HG03442 (cell line): ENCODE data around the gene SAMD11.

Experiments used
- ATAC-seq: cut with Tn5 transposase; IDR thresholded peaks from one replicate; pipeline ENCODE4 v1.9.1; 2021; ENCODE audit warnings: mild to moderate bottlenecking, moderate library complexity; ENCODE audit not compliant: unreplicated experiment

Gene SAMD11

DNA sequence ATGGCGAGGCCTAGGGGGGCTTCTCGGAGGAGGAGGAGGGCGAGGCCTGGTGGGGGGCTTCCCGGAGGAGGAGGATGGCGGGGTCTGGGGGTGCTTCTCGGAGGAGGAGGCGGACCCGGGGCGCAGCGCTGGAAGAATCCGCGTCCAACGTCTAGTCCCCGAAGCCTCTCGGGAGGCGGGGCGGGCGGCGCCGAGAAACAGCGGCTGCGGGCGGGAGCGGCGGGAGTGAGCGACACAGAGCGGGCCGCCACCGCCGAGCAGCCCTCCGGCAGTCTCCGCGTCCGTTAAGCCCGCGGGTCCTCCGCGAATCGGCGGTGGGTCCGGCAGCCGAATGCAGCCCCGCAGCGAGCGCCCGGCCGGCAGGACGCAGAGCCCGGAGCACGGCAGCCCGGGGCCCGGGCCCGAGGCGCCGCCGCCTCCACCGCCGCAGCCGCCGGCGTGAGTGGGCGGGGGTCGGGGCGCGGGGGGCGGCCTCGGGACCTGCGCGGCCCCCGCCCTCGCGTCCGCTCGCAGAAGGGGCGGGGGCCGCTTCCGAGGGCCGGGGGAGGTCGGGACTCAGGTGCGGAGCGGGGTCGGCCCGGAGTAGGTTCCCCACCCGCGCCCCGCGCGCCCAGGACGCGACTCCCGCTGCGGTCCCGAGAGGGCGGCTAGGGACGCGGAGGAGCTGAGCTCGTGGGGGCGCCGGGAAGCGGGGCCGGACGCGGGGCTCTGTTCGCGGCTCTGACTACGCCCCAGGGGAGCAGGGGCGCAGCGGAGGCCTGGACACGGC, 36.8 kb downstream of the SAMD11 start, which contains the start of gene KLHL17:
KLHL17 (plus strand) TSS at position 222 of the 769 bp plus-strand sequence; CDS start at position 332, 110 bp downstream.
- peak; percentile 30 for ATAC-seq

DNA sequence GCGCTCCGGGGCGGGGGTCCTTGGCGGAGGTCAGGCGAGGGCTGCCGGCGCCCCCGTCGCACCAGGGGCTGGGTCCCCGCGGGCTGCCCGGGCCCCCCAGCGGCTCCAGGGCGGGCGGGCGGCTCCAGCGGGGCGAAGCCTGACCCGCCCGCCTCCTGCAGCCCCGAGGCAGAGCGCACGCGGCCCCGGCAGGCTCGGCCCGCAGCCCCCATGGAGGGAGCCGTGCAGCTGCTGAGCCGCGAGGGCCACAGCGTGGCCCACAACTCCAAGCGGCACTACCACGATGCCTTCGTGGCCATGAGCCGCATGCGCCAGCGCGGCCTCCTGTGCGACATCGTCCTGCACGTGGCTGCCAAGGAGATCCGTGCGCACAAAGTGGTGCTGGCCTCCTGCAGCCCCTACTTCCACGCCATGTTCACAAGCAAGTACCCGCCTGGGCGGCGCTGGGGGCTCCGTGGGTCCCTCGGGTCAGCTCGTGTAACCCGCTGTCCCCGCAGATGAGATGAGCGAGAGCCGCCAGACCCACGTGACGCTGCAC, 37.5 kb downstream of the SAMD11 start:
- no peak for ATAC-seq

- no peak for ATAC-seq
Measured at GRCh38 chr1:962381-963300, 38.9 kb downstream of the SAMD11 start.

- ATAC-seq, result no peak
Measured at GRCh38 chr1:963301-963651, 39.6 kb downstream of the SAMD11 start.

GRCh38 chr1:963746-964525, 40.2 kb downstream of the SAMD11 start:
- ATAC-seq, result no peak

GRCh38 chr1:964691-965525, 41.2 kb downstream of the SAMD11 start:
- ATAC-seq, result no peak

GRCh38 chr1:965526-966134, 41.9 kb downstream of the SAMD11 start:
- no peak for ATAC-seq

DNA sequence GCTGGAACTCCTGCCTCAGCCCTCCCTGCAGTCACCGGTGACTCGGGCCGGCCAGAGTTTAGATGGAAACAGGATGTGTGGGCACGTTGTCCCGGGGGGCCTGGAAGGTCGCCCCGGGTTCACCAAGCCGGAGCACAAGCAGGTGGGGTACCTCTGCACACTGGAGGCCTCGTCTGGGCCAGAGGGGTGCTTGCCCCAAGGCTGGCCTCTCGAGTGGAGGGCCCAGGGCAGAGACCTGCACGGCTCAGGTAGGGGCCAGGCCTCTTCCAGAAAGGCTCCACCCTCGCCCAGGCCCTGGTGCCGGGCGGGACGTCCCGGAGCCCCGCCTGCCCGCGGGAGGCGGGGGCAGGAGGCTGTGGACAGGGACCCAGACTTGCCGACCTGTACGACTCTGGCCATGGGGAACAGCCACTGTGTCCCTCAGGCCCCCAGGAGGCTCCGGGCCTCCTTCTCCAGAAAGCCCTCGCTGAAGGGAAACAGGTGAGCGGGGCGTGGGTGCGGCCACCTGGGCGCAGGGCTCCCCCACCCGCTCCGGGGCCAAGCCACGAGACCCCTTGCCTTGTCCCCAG, 42.5 kb downstream of the SAMD11 start, which contains the start of gene PLEKHN1:
PLEKHN1 (plus strand) TSS at position 348 of the 569 bp plus-strand sequence; CDS start at position 398, 50 bp downstream.
- peak; percentile 22 for ATAC-seq

- ATAC-seq, result peak; percentile 49
Measured at GRCh38 chr1:966704-967300, 43.1 kb downstream of the SAMD11 start.

- ATAC-seq, result no peak
Measured at GRCh38 chr1:967466-968343, 44.0 kb downstream of the SAMD11 start.

DNA sequence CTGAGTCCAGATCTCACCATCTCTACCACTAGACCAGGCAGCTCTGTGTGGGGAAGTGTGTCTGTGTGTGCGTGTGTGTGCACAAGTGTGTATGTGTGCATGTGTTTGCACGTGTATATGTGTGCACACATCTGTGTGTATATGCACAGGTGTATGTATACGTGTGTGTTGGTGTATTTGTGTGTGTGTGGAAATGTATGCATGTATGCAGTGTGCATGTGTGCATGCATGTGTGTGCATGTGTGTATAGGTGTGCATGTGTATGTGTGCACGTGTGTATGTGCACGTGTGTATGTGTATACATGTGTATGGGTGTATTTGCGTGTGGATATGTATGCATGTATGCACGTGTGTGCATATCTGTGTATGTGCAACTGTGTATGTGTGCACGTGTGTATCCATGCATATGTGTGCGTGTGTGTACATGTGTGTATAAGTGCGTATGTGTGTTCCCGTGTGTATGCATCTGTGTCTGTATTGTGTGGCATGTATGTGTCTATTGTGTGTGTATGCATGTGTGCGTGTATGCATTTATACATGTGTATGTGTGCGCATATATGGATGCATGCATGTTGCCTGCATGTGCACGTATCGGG, 45.6 kb downstream of the SAMD11 start:
- no peak for ATAC-seq

- ATAC-seq, result no peak
Measured at GRCh38 chr1:970242-970972, 46.7 kb downstream of the SAMD11 start.

GRCh38 chr1:970973-971730, 47.4 kb downstream of the SAMD11 start:
- ATAC-seq, result no peak

- ATAC-seq, result no peak
Measured at GRCh38 chr1:971751-972506, 48.2 kb downstream of the SAMD11 start.
